GM23338 (cell line): ENCODE results near the gene MCU. TPM values are rescaled to one million over a fixed set of nuclear protein-coding genes. Genes with fewer than 3 reads are reported as not detected.
A peak's percentile ranks its signal among the peaks of the same experiment; 100 is the strongest.

Experiments used
- ATAC-seq: fragments of 200-7000 bp; cut with Tn5 transposase; 3 replicates; pipeline ENCODE4 v1.9.1; 2020
- DNase-seq: peaks from one replicate; pipeline ENCODE4 v3.0.0-alpha.2; 2015; ENCODE audit warnings: low spot score
- H2AFZ ChIP-seq: fragments of 200-600 bp; sonication (generic); 2 replicates; pipeline ENCODE4 v1.8.0; 2016; ENCODE audit warnings: antibody characterized with exemption, mild to moderate bottlenecking, moderate library complexity
- H3F3A ChIP-seq: fragments of 200-600 bp; sonication (generic); replicated peaks from 2 replicates; pipeline ENCODE4 v1.8.0; 2017; ENCODE audit warnings: antibody characterized with exemption, mixed run types, low read depth
- H3K27ac ChIP-seq: fragments of 200-600 bp; sonication (generic); 2 replicates; pipeline ENCODE4 v1.6.1; 2016; ENCODE audit warnings: low read depth
- H3K27me3 ChIP-seq: fragments of 200-600 bp; sonication (generic); 2 replicates; pipeline ENCODE4 v1.8.0; 2016; ENCODE audit warnings: mild to moderate bottlenecking, mixed run types, moderate library complexity; ENCODE audit not compliant: insufficient read depth
- H3K36me3 ChIP-seq: fragments of 200-600 bp; sonication (generic); 2 replicates; pipeline ENCODE4 v1.8.0; 2016; ENCODE audit warnings: mild to moderate bottlenecking; ENCODE audit not compliant: insufficient read depth
- H3K4me1 ChIP-seq: fragments of 200-600 bp; sonication (generic); 2 replicates; pipeline ENCODE4 v1.8.0; 2016; ENCODE audit warnings: mild to moderate bottlenecking, moderate library complexity; ENCODE audit not compliant: insufficient read depth
- H3K4me2 ChIP-seq: fragments of 200-600 bp; sonication (generic); 2 replicates; pipeline ENCODE4 v1.7.1; 2017; ENCODE audit warnings: mixed run types
- H3K4me3 ChIP-seq: fragments of 200-600 bp; sonication (generic); 2 replicates; pipeline ENCODE4 v1.6.1; 2016; ENCODE audit warnings: mixed run types
- H3K79me2 ChIP-seq: fragments of 200-600 bp; sonication (generic); replicated peaks from 2 replicates; pipeline ENCODE4 v1.8.0; 2017; ENCODE audit warnings: mild to moderate bottlenecking; ENCODE audit not compliant: insufficient read depth
- H3K9me2 ChIP-seq: fragments of 200-600 bp; sonication (generic); 2 replicates; pipeline ENCODE4 v1.8.0; 2017; ENCODE audit not compliant: insufficient read depth
- H4K20me1 ChIP-seq: fragments of 200-600 bp; sonication (generic); replicated peaks from 2 replicates; pipeline ENCODE4 v1.8.0; 2017; ENCODE audit warnings: mild to moderate bottlenecking; ENCODE audit not compliant: insufficient read depth
- H3K27ac Mint-ChIP-seq: 2 replicates; pipeline ENCODE4 v1.8.0; 2020; ENCODE audit warnings: inconsistent platforms, mild to moderate bottlenecking, moderate library complexity, mixed read lengths
- H3K27me3 Mint-ChIP-seq: 3 replicates; pipeline ENCODE4 v1.8.0; 2022; ENCODE audit warnings: low read depth, mild to moderate bottlenecking, moderate library complexity, mixed read lengths, inconsistent platforms; ENCODE audit not compliant: insufficient read depth, poor library complexity
- H3K36me3 Mint-ChIP-seq: 3 replicates; pipeline ENCODE4 v1.8.0; 2021; ENCODE audit warnings: low read depth, mild to moderate bottlenecking, inconsistent platforms, moderate library complexity, mixed read lengths
- H3K4me1 Mint-ChIP-seq: 3 replicates; pipeline ENCODE4 v1.8.0; 2020; ENCODE audit warnings: mild to moderate bottlenecking, inconsistent platforms, mixed read lengths
- H3K4me3 Mint-ChIP-seq: 3 replicates; pipeline ENCODE4 v1.8.0; 2021; ENCODE audit warnings: moderate library complexity, mild to moderate bottlenecking, inconsistent platforms, mixed read lengths
- H3K9me3 Mint-ChIP-seq: 3 replicates; pipeline ENCODE4 v1.8.0; 2020; ENCODE audit warnings: moderate library complexity, mild to moderate bottlenecking, inconsistent platforms, mixed read lengths
- CREB1 ChIP-seq: fragments of 250-450 bp; sonication (Bioruptor Pico); IDR thresholded peaks from 2 replicates; pipeline ENCODE4 v1.5.0; 2020; ENCODE audit warnings: low read depth, mild to moderate bottlenecking, moderate library complexity
- CTCF ChIP-seq, 2 experiments: fragments of 200-600 bp in 1 of 2; sonication (generic) in 1 of 2; conservative IDR thresholded peaks; 2 replicates each; pipeline versions ENCODE4 v1.5.1 to v1.6.1; 2016 to 2017; ENCODE audit warnings: antibody characterized with exemption in 2 of 2, low read depth in 2 of 2, mild to moderate bottlenecking in 2 of 2, moderate library complexity in 1 of 2
- EZH2 ChIP-seq: fragments of 200-600 bp; sonication (generic); IDR thresholded peaks from one replicate; pipeline ENCODE4 v1.8.0; 2017; ENCODE audit warnings: antibody characterized with exemption, mild to moderate bottlenecking, low read depth; ENCODE audit not compliant: unreplicated experiment
- EZH2phosphoT487 ChIP-seq: fragments of 200-600 bp; sonication (generic); IDR thresholded peaks from one replicate; pipeline ENCODE4 v1.8.1; 2018; ENCODE audit warnings: antibody characterized with exemption; ENCODE audit not compliant: unreplicated experiment
- JUNB ChIP-seq: IDR thresholded peaks from one replicate; pipeline ENCODE4 v1.6.1; 2016; ENCODE audit warnings: antibody characterized with exemption; ENCODE audit not compliant: unreplicated experiment
- POLR2AphosphoS5 ChIP-seq: IDR thresholded peaks from 2 replicates; pipeline ENCODE4 v1.6.1; 2016; ENCODE audit warnings: antibody characterized with exemption, low read depth
- REST ChIP-seq: IDR thresholded peaks from one replicate; pipeline ENCODE4 v1.6.1; 2018; ENCODE audit warnings: antibody characterized with exemption; ENCODE audit not compliant: unreplicated experiment
- STAT1 ChIP-seq: IDR thresholded peaks from one replicate; pipeline ENCODE4 v1.6.1; 2016; ENCODE audit warnings: antibody characterized with exemption; ENCODE audit not compliant: unreplicated experiment
- ZNF114 ChIP-seq: fragments of 250-450 bp; sonication (Bioruptor Pico); IDR thresholded peaks from 2 replicates; pipeline ENCODE4 v1.5.0; 2020; ENCODE audit warnings: mild to moderate bottlenecking, moderate library complexity
- ZNF331 ChIP-seq: fragments of 250-450 bp; sonication (Bioruptor Pico); IDR thresholded peaks from 2 replicates; pipeline ENCODE4 v1.5.0; 2020; ENCODE audit warnings: low read depth, mild to moderate bottlenecking, moderate library complexity
- ZNF462 ChIP-seq: fragments of 250-450 bp; sonication (Bioruptor Pico); IDR thresholded peaks from 2 replicates; pipeline ENCODE4 v1.5.0; 2020; ENCODE audit warnings: mild to moderate bottlenecking, moderate library complexity
- polyA plus RNA-seq: library from polyadenylated mRNA; unstranded; fragments of >200 nt; fragmentation: Nextera tagmentation; extraction: Ambion mirVana; gene quantifications from 2 replicates; pipeline ENCODE4 v1.2.1, GENCODE V29; 2016
- total RNA-seq: library from RNA; depleted of rRNA; stranded (reverse); fragments of >200 nt; shearing (Covaris generic); gene quantifications from 2 replicates; pipeline ENCODE4 v1.2.3, GENCODE V29; 2014

The MCU gene
- total and polyA plus RNA-seq, 2 experiments from 2014 or later, result 41.8 to 68.2 TPM

- TF ChIP-seq JUNB (no peak), EZH2phosphoT487 (no peak)
- Mint-ChIP-seq H3K4me3 (no peak overlapping the region), H3K36me3 (no peaks in the 10 kb centered on the region), H3K4me1 (peaks cover 13% of the 10 kb centered on the region), H3K9me3 (no peaks in the 10 kb centered on the region), H3K27me3 (no peaks in the 10 kb centered on the region), H3K27ac (no peak overlapping the region)
- Histone ChIP-seq H3K27ac (no peak overlapping the region), H4K20me1 (no peaks in the 10 kb centered on the region; the same call in 1 of the 2 replicates), H3K27me3 (no peaks in the 10 kb centered on the region), H3K4me2 (no peak overlapping the region), H3K36me3 (no peaks in the 10 kb centered on the region), H2AFZ (no peak overlapping the region), H3K4me3 (no peak overlapping the region), H3K79me2 (peaks cover 4% of the 10 kb centered on the region), H3F3A (no peaks in the 10 kb centered on the region), H3K9me2 (peaks cover 3% of the 10 kb centered on the region; the same call in 1 of the 2 replicates), H3K4me1 (peaks cover 20% of the 10 kb centered on the region; the same call in 1 of the 2 replicates)
- no peak for DNase-seq
- ATAC-seq, result no peak
These were observed 119.0 kb downstream of the MCU start for GRCh38 chr10:72810976-72811375.

- H3K79me2 ChIP-seq, result peaks cover 9% of the 10 kb centered on the region
- no peak overlapping the region for H3K27ac ChIP-seq
- Mint-ChIP-seq H3K27ac (peak overlapping the region; percentile 47; the same call in 1 of the 2 replicates), H3K4me3 (no peak overlapping the region), H3K4me1 (peaks cover 13% of the 10 kb centered on the region), H3K27me3 (no peaks in the 10 kb centered on the region), H3K36me3 (no peaks in the 10 kb centered on the region), H3K9me3 (no peaks in the 10 kb centered on the region)
- H3K27me3 ChIP-seq, result no peaks in the 10 kb centered on the region
- ATAC-seq (no peak), DNase-seq (no peak)
- no peaks in the 10 kb centered on the region; the same call in 1 of the 2 replicates for H4K20me1 ChIP-seq
- H3K36me3 ChIP-seq, result no peaks in the 10 kb centered on the region
- H3F3A ChIP-seq, result no peaks in the 10 kb centered on the region
- H3K4me2 ChIP-seq, result no peak overlapping the region
- H3K4me1 ChIP-seq, result peaks cover 20% of the 10 kb centered on the region; the same call in 1 of the 2 replicates
- H3K9me2 ChIP-seq, result peaks cover 3% of the 10 kb centered on the region; the same call in 1 of the 2 replicates
- H3K4me3 ChIP-seq, result no peak overlapping the region
- H2AFZ ChIP-seq, result no peak overlapping the region
- TF ChIP-seq POLR2AphosphoS5 (no peak), CTCF (conservative IDR thresholded peaks at IDR 0.05; ENCODE audit: low read depth in 2 of 2) (no peak), JUNB (no peak), EZH2 (no peak), ZNF114 (CRISPR knock-in tag) (no peak), ZNF462 (CRISPR knock-in tag) (no peak), ZNF331 (no peak), EZH2phosphoT487 (no peak), CREB1 (no peak), REST (no peak), STAT1 (no peak)
These were observed 120.4 kb downstream of the MCU start for GRCh38 chr10:72812415-72812752.
